ENCODE results near the gene ST6GALNAC4. TPM values are rescaled to one million over a fixed set of nuclear protein-coding genes. Genes with fewer than 3 reads are reported as not detected.

ST6GALNAC4 gene
- total and polyA plus RNA-seq, 10 of the 15 experiments (the other 5 are each of a cell fraction or from before 2014, with no cell fraction given) = 4.2 to 63.2 (median 35.2) TPM

- TF ChIP-seq ATF2 (IDR thresholded peaks at IDR 0.05; ENCODE audit: low read length) (peak; percentile 89), TARDBP (IDR thresholded peaks at IDR 0.05; ENCODE audit: borderline replicate concordance) (no peak), NFIC (IDR thresholded peaks at IDR 0.05; ENCODE audit: low read depth, low read length) (no peak), BMI1 (IDR thresholded peaks at IDR 0.05; ENCODE audit: borderline replicate concordance) (no peak), SP1 (IDR thresholded peaks at IDR 0.05; ENCODE audit: low read depth, low read length) (peak; percentile 36), DPF2 (IDR thresholded peaks at IDR 0.05) (peak; percentile 35; the same call in 1 of the 2 replicates), MAX (IDR thresholded peaks at IDR 0.05; ENCODE audit: low read depth, low read length) (no peak; the same call in 1 of the 2 replicates), RFX5 (IDR thresholded peaks at IDR 0.05; ENCODE audit: low read depth, low read length) (no peak), ZNF24 (IDR thresholded peaks at IDR 0.05) (no peak), USF1 (IDR thresholded peaks at IDR 0.05; ENCODE audit: borderline replicate concordance, extremely low read length, insufficient read depth, low read depth, low read length) (no peak), ATF7 (IDR thresholded peaks at IDR 0.05; ENCODE audit: low read depth) (peak; percentile 83), BCL3 (IDR thresholded peaks at IDR 0.05; ENCODE audit: borderline replicate concordance, insufficient read depth, low read depth, low read length, poor library complexity, severe bottlenecking) (peak; percentile 58), SMC3 (IDR thresholded peaks at IDR 0.05; ENCODE audit: borderline replicate concordance, low read length) (peak; percentile 14; the same call in 1 of the 2 replicates), ZNF217 (IDR thresholded peaks at IDR 0.05) (no peak), PML (IDR thresholded peaks at IDR 0.05; ENCODE audit: low read length) (no peak; the same call in 1 of the 2 replicates), TCF12 (IDR thresholded peaks at IDR 0.05; ENCODE audit: low read depth, low read length) (peak; percentile 97), MTA2 (IDR thresholded peaks at IDR 0.05; ENCODE audit: low read depth) (no peak), BCL11A (IDR thresholded peaks at IDR 0.05; ENCODE audit: low read depth, low read length) (peak; percentile 60; the same call in 1 of the 2 replicates), REST (IDR thresholded peaks at IDR 0.05; ENCODE audit: low read depth, low read length) (no peak), CBFB (IDR thresholded peaks at IDR 0.05; ENCODE audit: low read depth) (no peak), NR2F1 (conservative IDR thresholded peaks at IDR 0.05) (no peak), IRF5 (IDR thresholded peaks at IDR 0.05; ENCODE audit: borderline replicate concordance) (no peak)
Observed at GRCh38 chr9:127915801-127916719, 781 bp downstream of the ST6GALNAC4 start (continued).
